GM21825 (cell line): Measurements from ENCODE around the gene KIF4A.
"Not testable (repeated sequence)": the region's sequence is repeated elsewhere in the genome, so short reads cannot be mapped to it uniquely, and the experiment has no call there.

Experiments
- ATAC-seq: cut with Tn5 transposase; IDR thresholded peaks from one replicate; pipeline ENCODE4 v1.9.1; 2021; ENCODE audit warnings: mild to moderate bottlenecking, moderate library complexity; ENCODE audit not compliant: unreplicated experiment

Gene KIF4A

GRCh38 chrX:70280573-70280972, 9.3 kb upstream of the KIF4A start:
- no peak for ATAC-seq

DNA sequence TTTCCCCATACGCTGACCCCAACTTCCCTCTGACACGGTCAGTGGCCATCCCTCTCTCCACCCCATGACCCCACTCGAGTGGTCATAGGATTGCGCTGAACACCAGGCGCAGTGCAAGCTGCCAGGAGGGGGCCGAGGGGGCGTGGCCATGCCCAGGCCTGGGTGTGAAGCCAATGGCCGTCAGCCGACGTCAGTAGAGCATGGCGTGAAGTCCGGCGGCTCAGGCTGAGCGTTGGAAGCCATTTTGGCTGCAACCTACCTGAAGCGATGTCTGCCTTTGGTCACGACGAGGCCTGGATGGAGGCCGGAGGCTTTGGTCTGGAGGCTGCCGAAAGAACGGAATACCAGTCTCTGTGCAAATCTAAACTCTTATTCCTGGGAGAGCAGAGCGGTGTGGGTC, 8.0 kb upstream of the KIF4A start, which contains the start of gene RAB41:
RAB41 (plus strand) TSS at position 222 of the 400 bp plus-strand sequence; CDS start at position 268, 46 bp downstream.
- no peak for ATAC-seq

DNA sequence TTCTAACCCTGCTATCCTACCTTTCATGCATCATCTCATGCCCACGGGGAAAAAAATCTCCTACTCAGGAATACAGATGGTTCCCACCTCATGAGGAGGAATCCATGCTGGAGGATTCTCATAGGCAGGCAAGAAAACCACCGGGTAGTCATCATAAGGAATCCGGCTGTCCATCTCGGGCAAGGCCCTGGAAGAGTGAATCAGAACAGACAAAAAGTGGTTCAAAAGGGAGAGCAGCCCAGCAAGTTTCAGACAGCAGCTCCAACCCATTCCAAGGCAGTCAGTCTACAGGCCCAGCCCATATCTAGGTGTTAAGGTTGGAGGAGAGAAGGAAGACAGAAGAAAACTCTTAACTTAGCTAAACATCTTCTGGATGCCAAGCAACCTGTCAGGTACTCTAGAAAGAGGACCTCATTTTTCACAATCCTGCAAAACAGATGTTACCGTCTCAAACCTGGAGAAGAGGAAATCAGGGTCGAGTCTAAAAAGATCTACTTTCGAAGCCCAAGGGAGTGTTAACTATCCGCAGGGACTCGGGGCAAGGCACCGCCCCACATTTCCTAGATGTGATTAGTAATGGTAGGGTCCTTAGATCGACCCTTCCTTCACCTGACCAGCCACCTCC, 624 bp upstream of the KIF4A start:
- no peak for ATAC-seq

- ATAC-seq = no peak
Observed at GRCh38 chrX:70292788-70293187, 2.9 kb downstream of the KIF4A start.

DNA sequence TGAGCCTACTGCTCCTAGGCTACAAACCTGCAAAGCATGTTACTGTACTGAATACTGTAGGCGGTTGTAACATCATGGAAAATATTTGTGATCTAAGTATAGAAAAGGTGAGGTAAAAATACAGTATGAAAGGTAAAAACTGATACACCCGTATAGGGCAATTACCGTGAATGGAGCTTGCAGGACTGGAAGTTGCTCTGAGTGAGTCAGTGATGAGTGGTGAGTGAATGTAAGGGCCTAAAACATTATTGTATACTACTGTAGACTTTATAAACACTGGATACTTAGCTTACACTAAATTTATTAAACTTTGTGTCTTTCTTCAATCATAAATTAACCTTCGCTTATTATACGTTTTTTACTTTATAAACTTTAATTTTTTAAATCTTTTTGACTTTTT, 3.7 kb downstream of the KIF4A start:
- ATAC-seq = no peak

- ATAC-seq = no peak
Observed at GRCh38 chrX:70301716-70302115, 11.8 kb downstream of the KIF4A start.

- no peak for ATAC-seq
Observed at GRCh38 chrX:70313503-70313902, 23.6 kb downstream of the KIF4A start.

DNA sequence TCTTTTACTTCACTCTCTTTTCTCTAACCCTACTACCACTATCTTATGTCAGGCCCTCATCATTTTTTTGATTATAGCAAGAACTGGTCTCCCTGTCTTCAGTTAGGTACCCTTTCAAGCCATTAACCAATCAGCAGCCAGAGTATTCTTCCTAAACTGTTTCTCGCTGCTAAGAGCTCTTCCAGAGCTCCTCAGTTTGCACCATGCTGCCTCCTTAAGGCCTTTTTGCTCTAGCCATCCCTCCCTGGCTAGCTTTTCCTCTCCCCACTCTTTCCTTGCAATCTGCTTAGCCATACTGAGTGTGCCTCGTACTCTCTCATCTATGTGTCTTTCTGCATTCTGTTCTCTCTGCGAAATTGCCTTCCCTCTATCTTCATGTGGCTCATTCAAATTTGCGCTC, 32.9 kb downstream of the KIF4A start:
- ATAC-seq = no peak

- ATAC-seq = not testable (repeated sequence)
Observed at GRCh38 chrX:70323628-70324027, 33.7 kb downstream of the KIF4A start.

GRCh38 chrX:70324326-70324725, 34.4 kb downstream of the KIF4A start:
- ATAC-seq = no peak

DNA sequence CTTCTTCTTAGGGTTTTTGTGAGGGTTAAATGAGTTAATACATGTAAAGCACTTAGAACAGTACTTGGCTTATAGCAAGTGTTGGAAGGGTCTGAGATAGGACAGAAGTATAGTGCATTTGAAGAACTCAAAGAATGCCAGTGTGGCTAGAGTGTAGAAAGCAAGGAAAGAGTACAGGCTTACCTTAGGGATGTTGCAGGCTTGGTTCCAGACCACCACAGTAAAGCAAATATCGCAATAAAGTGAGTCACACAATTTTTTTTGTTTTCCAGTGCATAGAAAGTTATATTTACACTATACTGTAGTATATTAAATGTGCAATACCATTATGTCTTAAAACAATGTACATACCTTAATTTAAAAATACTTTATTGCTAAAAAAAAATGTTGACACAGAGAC, 41.3 kb downstream of the KIF4A start:
- no peak for ATAC-seq

GRCh38 chrX:70332600-70332999, 42.7 kb downstream of the KIF4A start:
- no peak for ATAC-seq

- peak; percentile 99 for ATAC-seq
Observed at GRCh38 chrX:70336767-70337166, 46.9 kb downstream of the KIF4A start.

- no peak for ATAC-seq
Observed at GRCh38 chrX:70338290-70338689, 48.4 kb downstream of the KIF4A start.

GRCh38 chrX:70343435-70343834, 53.5 kb downstream of the KIF4A start:
- ATAC-seq = no peak

DNA sequence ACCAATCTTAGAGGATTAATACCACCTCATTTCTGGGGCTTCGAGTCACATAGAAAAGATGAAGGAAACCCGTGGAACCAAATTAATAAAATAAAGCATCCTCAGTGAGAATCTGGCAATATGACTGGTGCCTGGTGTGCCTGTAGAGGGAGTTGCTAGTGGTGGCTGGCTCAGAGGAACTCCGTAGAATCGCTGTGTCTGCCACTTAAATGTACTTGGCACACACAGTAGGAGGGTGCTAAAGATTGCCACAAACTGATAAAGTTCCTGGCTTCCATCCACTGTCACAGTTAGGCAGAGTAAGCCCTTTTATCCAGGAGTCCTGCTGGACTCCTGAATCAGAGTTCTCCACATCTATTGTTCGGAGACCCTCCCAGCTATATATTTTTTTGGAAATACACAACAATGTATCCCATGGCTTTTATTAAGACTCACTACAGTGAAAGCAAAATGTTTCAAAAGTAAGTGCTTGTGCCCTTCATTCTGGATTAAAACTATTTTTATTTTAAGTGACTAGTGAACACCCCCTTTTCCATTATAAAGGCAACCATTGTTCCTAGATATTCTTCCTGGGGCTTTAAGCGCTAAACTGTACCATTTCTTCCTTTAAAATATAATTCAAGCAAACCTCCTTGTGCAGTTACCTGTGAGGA, 56.6 kb downstream of the KIF4A start:
- ATAC-seq = no peak

GRCh38 chrX:70348825-70349224, 58.9 kb downstream of the KIF4A start:
- not testable (repeated sequence) for ATAC-seq

- not testable (repeated sequence) for ATAC-seq
Observed at GRCh38 chrX:70349367-70350125, 59.6 kb downstream of the KIF4A start.

- ATAC-seq = no peak
Observed at GRCh38 chrX:70352496-70352895, 62.6 kb downstream of the KIF4A start.

- no peak for ATAC-seq
Observed at GRCh38 chrX:70353514-70353913, 63.6 kb downstream of the KIF4A start.

DNA sequence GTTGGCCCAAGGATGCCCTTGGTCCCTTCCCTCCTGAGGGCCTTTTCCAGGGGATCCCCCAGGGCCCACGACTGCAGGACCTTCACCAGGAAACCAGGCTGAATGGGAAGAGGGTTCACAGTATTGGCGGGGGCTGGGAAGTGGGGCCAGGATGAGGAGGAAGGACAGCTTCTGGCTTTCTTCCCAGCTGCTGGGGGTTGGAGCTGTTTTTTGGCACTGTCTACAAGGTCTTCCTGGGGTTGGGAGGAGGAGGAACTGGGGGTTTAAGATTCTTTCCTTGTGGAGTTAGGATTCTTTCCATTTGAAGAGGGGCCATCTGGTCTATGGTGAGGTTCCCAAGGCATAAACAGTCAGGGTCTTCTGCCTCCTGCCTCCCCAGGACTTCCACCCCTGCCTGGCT, 64.8 kb downstream of the KIF4A start:
- no peak for ATAC-seq

GRCh38 chrX:70359458-70359857, 69.6 kb downstream of the KIF4A start:
- ATAC-seq = no peak
